Measurements from ENCODE around the gene MINDY4B. TPM values are rescaled to one million over a fixed set of nuclear protein-coding genes. Genes with fewer than 3 reads are reported as not detected.
A peak's percentile ranks its signal among the peaks of the same experiment; 100 is the strongest.

MINDY4B gene
- total and polyA plus RNA-seq, 11 donors: 0.56 TPM; not detected in 10

GRCh38 chr3:150885535-150885934 is 19.7 kb downstream of the MINDY4B start:
- intact Hi-C loops (cut with DNase I): no loop called here
- Histone ChIP-seq H3K9me3 (peaks cover 0 to 6% (median 0%) of the 10 kb centered on the region in 12 donors), H3K36me3 (no peaks in the 10 kb centered on the region), H3K27me3 (no peaks in the 10 kb centered on the region), H3K27ac (no peak overlapping the region), H3K4me1 (peaks cover 0 to 8% (median 0%) of the 10 kb centered on the region in 12 donors), H3K4me3 (no peak overlapping the region)
- peak; percentile 51 to 80 (median 59) for ATAC-seq
- WGBS, 4 donors: 56 to 68% (median 59%) methylated on average over 3 of the region's 3 CpGs
- TF ChIP-seq CTCF (IDR thresholded peaks at IDR 0.05): no peak
- TF ChIP-seq POLR2A (IDR thresholded peaks at IDR 0.05): no peak
- no peak for DNase-seq

GRCh38 chr3:150878996-150879575 is 26.2 kb downstream of the MINDY4B start:
- TF ChIP-seq POLR2A (IDR thresholded peaks at IDR 0.05) (no peak), CTCF (IDR thresholded peaks at IDR 0.05) (no peak)
- H3K4me3 ChIP-seq: no peak overlapping the region
- peaks cover 0 to 41% (median 11%) of the 10 kb centered on the region in 12 donors for H3K4me1 ChIP-seq
- intact Hi-C loops (cut with DNase I): no loop called here
- no peaks in the 10 kb centered on the region for H3K27me3 ChIP-seq
- H3K9me3 ChIP-seq: no peaks in the 10 kb centered on the region
- H3K27ac ChIP-seq: peak overlapping the region in 2 of 12 donors; percentile 1 to 29
- no peaks in the 10 kb centered on the region for H3K36me3 ChIP-seq
- ATAC-seq (peak in 1 of 4 donors; percentile 52), DNase-seq (no peak)
- 26 to 39% (median 34%) methylated on average over 2 of the region's 2 CpGs for WGBS, 4 donors

GRCh38 chr3:150878290-150878689 is 26.9 kb downstream of the MINDY4B start:
- no peak overlapping the region for H3K4me3 ChIP-seq
- TF ChIP-seq POLR2A (IDR thresholded peaks at IDR 0.05) (no peak), CTCF (IDR thresholded peaks at IDR 0.05) (no peak)
- no peak overlapping the region for H3K27ac ChIP-seq
- WGBS, 4 donors: 88 to 97% (median 94%) methylated on average over 1 of the region's 1 CpG
- peaks cover 0 to 41% (median 11%) of the 10 kb centered on the region in 12 donors for H3K4me1 ChIP-seq
- no peaks in the 10 kb centered on the region for H3K36me3 ChIP-seq
- ATAC-seq (no peak), DNase-seq (no peak)
- intact Hi-C loops (cut with DNase I): no loop called here
- H3K27me3 ChIP-seq: no peaks in the 10 kb centered on the region
- no peaks in the 10 kb centered on the region for H3K9me3 ChIP-seq

- Histone ChIP-seq H3K9me3 (no peaks in the 10 kb centered on the region), H3K4me3 (no peak overlapping the region), H3K27me3 (no peaks in the 10 kb centered on the region), H3K36me3 (no peaks in the 10 kb centered on the region), H3K4me1 (peaks cover 0 to 41% (median 11%) of the 10 kb centered on the region in 12 donors), H3K27ac (no peak overlapping the region)
- 86 to 91% (median 89%) methylated on average over 3 of the region's 3 CpGs for WGBS, 4 donors
- ATAC-seq (peak in 1 of 4 donors; percentile 11), DNase-seq (no peak)
- intact Hi-C loops (cut with DNase I): no loop called here
- no peak for TF ChIP-seq POLR2A (IDR thresholded peaks at IDR 0.05)
- no peak for TF ChIP-seq CTCF (IDR thresholded peaks at IDR 0.05)
Measured at GRCh38 chr3:150877303-150877702, 27.9 kb downstream of the MINDY4B start.
